ENCODE data around the gene SLCO1A2. TPM values are rescaled to one million over a fixed set of nuclear protein-coding genes. Genes with fewer than 3 reads are reported as not detected.

SLCO1A2 gene
- total RNA-seq, 1 experiment from 2014 or later: 2.6 TPM

- peak; percentile 10 for DNase-seq (ENCODE audit: low spot score)
Measured at GRCh38 chr12:21330682-21331253, 3.9 kb downstream of the SLCO1A2 start.

GRCh38 chr12:21328578-21328977 is 6.1 kb downstream of the SLCO1A2 start:
- no peak for DNase-seq (ENCODE audit: low spot score)

- no peak for DNase-seq (ENCODE audit: low spot score)
Measured at GRCh38 chr12:21324551-21324950, 10.2 kb downstream of the SLCO1A2 start.

DNA sequence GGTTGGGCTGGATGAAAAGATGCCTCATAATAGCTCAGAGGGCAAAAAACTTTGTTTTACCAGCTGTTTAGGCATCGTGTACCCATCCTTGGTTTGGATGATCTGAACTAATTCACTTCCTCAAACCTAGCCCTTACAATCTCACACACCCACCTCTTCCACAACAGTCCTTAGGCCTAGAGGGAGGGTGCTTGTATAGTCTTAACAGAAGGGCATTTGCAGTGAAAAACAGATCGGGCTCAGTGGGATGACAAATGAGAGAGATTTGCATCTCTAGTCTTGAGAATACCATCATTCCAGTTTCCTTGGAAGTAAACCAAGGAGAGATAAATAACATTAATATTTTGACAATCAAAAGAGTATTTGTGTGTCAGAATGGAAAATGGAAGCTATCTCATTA is 11.0 kb downstream of the SLCO1A2 start:
- DNase-seq (ENCODE audit: low spot score): no peak

- no peak for DNase-seq (ENCODE audit: low spot score)
Measured at GRCh38 chr12:21308785-21309184, 25.9 kb downstream of the SLCO1A2 start.

DNA sequence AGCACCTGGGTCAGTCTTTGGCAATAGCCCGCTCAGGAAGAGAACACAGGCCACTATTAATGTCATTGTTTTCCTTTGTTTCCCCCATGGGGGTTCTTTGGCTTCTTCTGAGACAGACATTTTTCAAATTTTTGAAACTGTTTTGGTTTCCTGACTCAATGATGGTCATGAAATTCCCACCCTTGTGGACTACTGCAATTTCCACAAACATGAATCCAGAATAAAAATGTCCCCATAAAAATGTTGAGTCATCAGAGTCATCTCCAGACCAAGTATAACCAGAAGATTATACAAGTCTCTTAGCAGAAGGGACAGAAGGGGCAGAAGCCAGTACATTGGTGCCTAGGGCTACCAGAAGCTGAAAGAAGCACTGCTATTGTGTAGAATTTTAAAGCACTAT is 29.1 kb downstream of the SLCO1A2 start:
- DNase-seq (ENCODE audit: low spot score): peak; percentile 1

DNA sequence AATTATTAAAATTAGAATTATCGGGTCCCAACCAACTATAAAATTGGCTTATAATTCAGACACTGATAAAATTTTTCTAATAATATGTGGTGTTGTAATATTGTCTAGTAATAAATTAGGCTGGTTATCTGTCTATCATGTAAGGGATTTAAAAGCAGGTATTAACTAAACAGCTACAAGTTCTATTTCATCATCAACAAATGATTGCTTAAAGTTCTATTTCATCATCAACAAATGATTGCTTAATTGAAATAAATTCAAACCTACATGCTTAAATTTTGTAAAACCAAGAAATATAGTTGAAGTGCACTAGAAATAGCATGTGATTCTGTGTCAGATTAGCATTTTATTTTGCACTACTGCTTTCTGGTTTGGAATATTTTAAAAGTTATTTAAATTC is 34.1 kb downstream of the SLCO1A2 start:
- no peak for DNase-seq (ENCODE audit: low spot score)

- DNase-seq (ENCODE audit: low spot score): peak; percentile 8
Measured at GRCh38 chr12:21296751-21297406, 37.8 kb downstream of the SLCO1A2 start.

GRCh38 chr12:21296348-21296747 is 38.4 kb downstream of the SLCO1A2 start:
- no peak for DNase-seq (ENCODE audit: low spot score)

DNA sequence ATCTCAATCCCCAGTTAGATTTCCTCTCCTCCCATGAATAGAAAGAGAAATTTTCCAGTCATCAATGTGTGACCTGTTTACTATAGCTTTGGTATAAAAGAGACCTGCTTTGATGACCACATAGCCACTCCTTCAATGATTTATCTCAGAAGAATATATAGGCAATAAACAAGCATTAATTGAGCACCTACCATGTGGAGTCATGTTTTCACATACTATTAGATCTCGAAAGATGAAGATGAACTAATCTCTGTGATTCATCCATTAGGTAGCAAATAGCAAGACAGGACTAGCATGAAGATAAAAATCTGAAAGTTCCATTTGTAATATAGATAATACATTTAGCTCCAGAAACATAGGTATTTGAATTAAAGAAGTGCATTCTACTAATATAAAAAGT is 40.5 kb downstream of the SLCO1A2 start:
- no peak for DNase-seq (ENCODE audit: low spot score)

- DNase-seq (ENCODE audit: low spot score): no peak
Measured at GRCh38 chr12:21292111-21292510, 42.6 kb downstream of the SLCO1A2 start.

DNA sequence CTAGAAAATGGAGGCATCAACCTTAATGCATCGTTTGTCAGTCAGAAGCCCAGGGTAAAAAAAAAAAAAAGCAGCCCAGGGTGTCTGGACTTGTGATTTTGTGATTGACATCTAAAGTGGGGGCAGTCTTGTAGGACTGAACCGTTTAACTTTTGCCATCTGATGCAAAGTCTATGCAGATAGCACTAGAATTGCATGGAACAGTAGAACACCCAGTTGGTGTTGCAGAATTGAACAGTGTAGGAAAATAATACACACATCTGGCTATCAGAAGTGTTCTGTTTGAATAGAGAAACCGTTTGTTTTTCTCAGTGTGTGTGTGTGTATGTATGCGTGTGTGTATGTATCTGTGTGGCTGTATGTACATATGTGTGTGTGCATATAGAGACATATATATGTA is 45.0 kb downstream of the SLCO1A2 start:
- no peak for DNase-seq (ENCODE audit: low spot score)

GRCh38 chr12:21276826-21277225 is 57.9 kb downstream of the SLCO1A2 start:
- no peak for DNase-seq (ENCODE audit: low spot score)

DNA sequence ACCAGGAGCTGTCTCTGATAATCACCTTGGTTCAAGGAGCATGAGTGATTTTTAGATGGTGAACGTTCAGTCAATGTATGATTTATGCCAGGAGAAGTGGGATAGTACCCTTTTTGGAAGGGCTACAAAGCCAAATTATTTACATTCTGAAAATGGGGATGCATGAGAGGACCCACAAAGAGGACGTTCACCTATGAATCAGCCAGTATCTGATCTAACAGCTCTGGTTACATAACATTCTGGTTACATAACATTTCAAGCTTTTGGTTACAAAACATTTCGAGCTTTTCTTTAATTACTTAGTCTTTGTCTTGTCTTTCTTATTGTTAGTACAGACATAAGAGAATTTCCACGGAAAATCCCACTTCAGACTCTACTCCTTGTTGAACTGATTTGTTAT is 68.8 kb downstream of the SLCO1A2 start:
- DNase-seq (ENCODE audit: low spot score): no peak

DNA sequence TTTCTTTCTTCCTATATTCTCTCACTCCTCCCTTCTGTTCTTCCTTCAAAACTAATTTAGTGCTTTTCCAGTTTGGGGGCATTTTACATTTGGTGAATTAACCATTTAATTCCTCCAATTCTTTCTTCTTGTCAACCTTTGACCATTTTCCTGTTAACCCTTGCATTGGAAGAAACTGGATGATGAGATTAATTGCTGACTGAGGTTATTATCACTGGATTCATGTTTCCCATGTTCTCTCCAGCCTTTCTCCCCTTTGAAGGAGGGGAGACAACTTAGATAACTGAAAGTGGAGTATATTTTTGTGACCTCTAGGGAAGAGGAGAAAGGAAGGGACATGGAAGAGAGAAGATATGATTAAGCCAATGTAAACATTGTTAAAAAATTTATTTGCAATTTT is 70.5 kb downstream of the SLCO1A2 start:
- DNase-seq (ENCODE audit: low spot score): no peak

- DNase-seq (ENCODE audit: low spot score): no peak
Measured at GRCh38 chr12:21257172-21257571, 77.5 kb downstream of the SLCO1A2 start.

GRCh38 chr12:21252070-21252469 is 82.6 kb downstream of the SLCO1A2 start:
- no peak for DNase-seq (ENCODE audit: low spot score)

DNA sequence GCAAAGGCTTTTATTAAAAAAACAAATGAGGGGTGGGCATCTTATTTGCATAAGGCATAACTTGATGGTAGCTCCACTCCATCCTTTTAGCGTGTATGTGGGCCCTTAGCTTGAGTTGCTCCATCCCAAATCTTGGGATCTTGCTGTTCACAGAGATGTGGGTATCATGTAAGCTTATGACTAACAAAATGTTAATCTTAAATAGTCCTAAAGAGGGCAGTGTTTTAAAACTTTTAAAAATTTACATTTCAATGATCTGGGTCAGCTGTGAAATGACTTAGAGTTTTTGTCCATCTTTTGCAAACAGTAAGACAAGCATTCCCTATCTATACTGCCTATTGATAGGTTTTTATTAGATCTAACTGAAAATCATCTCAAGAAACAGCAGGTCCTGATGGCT is 86.0 kb downstream of the SLCO1A2 start:
- peak; percentile 16 for DNase-seq (ENCODE audit: low spot score)

GRCh38 chr12:21239866-21240265 is 94.9 kb downstream of the SLCO1A2 start:
- peak; percentile 30 for DNase-seq (ENCODE audit: low spot score)

DNA sequence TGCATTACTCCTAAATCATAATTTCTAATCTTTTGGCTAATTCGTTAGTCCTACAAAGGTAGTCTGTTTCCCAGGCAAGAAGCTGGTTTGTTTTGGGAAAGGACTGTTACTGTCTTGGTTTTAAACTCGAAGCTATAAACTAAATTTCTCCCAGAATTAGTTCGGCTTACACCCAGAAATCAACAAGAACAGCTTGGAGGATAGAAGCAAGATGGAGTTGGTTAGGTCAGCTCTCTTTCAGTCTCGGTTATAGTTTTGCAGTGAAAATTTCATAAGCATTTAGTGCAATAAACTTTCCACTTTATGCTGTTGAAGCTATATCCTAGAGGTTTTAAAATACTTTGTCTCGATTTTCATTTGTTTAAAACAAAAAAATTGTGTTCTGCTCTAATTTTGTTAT is 100.3 kb downstream of the SLCO1A2 start:
- no peak for DNase-seq (ENCODE audit: low spot score)

DNA sequence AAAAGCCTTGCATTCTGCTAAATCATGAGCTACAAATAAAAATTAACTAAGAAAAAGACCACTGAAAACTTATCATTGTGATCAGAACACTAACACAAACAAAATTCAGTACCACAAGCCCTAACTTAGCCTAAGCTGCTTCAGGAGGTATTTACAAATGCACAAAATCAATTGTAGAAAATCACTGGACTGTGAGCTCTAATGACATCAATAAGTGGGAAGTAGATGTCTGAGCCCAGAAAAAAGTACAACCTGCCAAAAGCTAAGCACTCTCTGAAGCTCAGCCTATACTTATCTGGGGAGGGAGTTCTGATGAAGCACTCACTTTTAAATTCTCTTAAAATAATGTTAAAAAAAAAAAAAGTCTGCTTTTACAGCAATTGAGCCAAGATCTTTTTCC is 110.8 kb downstream of the SLCO1A2 start:
- DNase-seq (ENCODE audit: low spot score): no peak

- no peak for DNase-seq (ENCODE audit: low spot score)
Measured at GRCh38 chr12:21221778-21222177, 112.9 kb downstream of the SLCO1A2 start.

GRCh38 chr12:21221072-21221471 is 113.6 kb downstream of the SLCO1A2 start:
- no peak for DNase-seq (ENCODE audit: low spot score)

DNA sequence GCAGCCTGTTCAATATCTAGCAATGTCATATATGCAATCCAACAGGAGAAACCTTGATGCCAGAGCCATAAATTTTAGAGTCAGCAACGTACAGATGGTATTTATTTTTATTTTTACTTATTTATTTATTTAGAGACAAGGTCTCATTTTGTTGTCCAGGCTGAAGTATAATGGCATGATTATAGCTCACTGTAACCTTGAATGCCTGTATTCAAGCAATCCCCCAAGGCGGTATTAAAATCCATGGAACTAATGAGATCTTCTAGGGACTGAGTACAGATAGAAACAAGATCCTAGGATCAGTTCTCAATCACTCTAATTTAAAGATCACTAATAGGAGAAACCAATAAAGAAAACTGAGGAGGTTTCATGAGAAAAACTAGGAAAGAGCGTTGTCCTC is 114.5 kb downstream of the SLCO1A2 start:
- DNase-seq (ENCODE audit: low spot score): no peak

Data from A172 (cell line).